NCI-H1694 (cell line): Measurements from ENCODE around the gene PTPRU.

ENCODE experiments used
- DNase-seq: peaks from one replicate; lab custom pipeline; 2025; lab: John Stamatoyannopoulos, UW

Gene PTPRU

DNA sequence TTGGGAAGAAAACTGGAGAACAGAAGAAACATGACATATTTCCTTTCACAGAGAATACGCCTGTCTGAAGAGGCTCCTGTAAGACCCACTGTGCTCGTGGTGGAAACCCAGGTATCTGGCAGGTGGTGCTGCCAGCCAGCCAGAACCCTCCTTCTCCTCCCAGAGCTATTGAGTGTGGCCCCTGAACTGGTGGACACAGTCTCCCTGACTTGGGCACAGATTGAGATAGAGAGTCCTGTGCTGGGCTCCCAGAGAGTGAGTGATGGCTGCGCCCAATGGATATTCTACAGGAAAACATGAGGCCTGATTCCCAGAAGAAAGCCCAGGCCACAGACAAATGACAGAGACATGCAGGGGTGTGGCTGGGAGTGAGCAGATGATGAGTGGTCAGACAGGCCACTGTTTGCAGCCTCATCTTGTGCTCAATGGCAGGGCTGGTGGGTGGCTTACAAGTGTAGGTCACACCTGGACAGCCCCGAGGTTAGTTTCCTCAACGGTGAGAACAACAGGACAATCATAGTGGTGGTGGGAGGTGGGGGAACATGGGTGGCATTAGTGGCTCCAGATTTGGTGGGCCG is 127.9 kb downstream of the PTPRU start:
- no peak for DNase-seq

DNA sequence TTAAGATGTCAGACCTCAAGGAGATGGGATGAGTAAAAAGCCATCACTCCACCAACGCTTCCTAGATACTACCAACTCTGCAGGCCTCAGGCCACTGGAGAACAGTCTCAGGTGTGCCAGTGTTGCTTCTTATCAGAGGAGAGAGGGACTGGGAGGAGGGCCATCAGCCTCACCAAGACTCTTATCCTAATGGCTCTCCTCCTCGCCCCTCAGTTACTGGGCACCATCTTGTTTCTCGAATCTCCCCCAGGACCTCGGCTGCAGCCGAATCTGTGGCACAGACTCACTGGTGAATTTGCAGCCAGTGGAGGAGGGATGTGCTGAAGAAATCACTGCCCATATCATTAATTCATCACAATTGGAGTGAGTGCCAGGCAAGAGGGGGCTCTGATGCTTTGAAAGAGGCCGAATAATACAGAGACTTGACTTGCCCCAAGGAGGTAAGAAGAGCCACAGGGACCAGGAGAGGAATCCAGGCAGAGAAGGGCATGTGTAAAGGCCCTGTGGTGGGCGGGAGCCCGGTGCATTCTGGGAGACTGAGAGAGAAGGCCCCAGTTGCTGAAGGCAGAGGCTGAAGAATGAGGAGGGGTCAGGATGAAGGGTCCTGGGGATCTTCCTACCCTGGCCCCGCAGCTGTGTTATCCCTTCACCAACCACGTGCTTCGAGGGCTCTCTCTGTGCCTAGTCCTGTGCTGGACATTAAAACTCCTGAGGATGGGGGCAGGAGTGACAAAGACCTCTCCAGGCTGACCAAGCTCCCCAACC is 129.8 kb downstream of the PTPRU start:
- DNase-seq, result no peak

- no peak for DNase-seq
These were observed 132.9 kb downstream of the PTPRU start for GRCh38 chr1:29368936-29369932.

- DNase-seq, result peak; percentile 23
These were observed 133.7 kb downstream of the PTPRU start for GRCh38 chr1:29370067-29370466.

- DNase-seq, result no peak
These were observed 135.0 kb downstream of the PTPRU start for GRCh38 chr1:29371332-29371731.

DNA sequence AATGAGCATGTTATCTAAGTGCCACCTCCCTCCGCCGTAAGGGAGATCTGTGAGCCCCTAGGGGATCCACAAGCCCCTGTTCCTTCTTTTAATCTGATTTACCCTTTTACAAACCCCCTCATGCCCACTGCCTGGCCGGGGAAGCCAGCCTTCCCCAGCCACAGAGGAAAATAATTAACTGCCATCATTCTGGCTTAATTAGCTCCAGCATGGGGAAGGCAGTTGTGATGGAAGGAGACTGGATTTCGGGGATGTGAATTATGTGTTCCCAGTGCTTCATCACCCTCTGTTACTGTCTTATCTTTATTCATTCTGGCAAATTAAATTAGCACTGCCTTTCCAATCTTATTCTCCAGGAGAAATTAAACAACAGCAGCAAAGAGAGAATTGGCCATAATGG is 135.8 kb downstream of the PTPRU start:
- no peak for DNase-seq
